ENCODE results near the gene TEX11.
"Not testable (repeated sequence)": the region's sequence is repeated elsewhere in the genome, so short reads cannot be mapped to it uniquely, and the experiment has no call there.

TEX11 gene

DNA sequence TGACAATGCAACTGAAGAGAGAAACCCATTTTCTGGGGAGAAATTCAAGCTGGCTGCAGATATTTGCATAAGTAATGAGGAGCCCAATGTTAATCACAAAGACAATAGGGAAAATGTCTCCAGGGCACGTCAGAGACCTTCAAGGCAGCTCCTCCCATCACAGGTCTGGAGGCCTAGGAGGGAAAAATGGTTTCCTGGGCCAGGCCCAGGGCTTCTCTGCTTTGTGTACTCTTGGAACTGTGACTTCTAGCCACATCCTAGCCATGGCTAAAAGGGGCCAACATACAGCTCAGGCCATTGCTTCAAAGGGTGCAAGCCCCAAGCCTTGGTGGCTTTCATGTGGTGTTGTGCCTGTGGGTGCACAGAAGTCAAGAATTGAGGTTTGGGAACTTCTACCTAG, 321.4 kb downstream of the TEX11 start:
- not testable (repeated sequence) for DNase-seq

DNA sequence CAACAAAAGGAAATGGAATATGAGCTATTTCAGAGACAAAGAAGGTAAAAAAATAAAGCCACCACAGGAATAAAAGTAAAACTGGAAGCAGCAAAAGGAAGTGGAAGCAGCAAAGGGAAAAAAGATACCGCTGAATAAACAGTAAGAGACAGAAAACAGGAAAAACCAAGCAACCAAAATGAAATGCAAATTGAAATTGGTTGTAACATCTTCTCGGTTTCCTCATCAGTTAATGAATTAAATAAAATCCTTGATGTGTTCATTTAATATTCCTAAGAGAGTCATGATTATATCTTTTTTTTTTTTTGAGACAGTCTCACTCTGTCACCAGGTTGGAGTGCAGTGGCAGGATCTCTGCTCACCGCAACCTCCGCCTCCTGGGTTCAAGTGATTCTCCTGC, 331.1 kb downstream of the TEX11 start:
- no peak for DNase-seq

DNA sequence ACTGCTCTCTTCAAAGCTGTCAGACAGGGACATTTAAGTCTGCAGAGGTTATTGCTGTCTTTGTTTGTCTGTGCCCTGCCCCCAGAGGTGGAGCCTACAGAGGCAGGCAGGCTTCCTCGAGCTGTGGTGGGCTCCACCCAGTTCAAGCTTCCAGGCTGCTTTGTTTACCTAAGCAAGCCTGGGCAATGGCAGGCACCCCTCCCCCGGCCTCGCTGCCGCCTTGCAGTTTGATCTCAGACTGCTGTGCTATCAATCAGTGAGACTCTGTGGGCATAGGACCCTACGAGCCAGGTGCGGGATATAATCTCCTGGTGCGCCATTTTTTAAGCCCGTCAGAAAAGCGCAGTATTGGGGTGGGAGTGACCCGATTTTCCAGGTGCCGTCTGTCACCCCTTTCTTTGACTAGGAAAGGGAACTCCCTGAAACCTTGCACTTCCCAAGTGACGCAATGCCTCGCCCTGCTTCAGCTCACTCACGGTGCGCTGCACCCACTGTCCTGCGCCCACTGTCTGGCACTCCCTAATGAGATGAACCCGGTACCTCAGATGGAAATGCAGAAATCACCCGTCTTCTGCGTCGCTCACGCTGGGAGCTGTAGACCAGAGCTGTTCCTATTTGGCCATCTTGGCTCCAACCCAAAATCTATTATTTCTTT, 338.5 kb downstream of the TEX11 start:
- not testable (repeated sequence) for DNase-seq

DNA sequence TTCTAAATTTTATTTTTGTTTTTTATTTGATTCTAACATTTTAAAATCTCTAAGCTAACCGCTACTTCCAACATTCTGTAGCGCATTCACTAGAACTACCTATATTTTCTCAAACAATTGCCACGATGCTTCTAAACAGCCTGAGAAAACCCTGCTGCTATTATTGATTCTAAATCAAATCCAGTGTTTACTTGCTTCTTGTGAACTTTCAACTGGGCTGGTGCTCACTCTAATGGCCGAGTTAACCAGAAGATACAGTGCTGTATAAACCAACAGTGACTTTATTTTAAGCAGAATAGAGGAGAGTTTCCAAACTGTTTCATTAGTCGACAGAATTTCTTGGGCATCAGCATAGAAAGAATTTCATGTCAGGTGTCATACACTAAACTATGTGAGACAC, 353.6 kb downstream of the TEX11 start:
- no peak for DNase-seq

DNA sequence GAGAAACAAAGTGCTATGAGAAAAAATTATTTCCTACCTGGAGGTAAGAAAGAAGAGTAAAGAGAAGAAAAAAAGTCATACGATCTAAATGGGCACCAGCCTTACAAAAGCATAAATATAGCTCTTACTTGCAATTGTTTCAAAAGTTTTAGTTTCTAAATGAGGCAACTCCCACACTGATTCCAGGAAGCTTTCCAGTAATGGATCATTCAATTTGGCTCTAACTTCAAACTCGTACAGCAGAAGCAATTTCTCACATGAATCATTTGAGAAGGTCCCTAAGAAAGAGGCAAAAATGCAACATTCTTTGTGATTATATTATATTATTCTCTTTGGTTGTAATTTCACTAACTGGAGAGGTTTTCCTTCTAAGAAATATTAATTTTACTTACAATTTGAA, 354.0 kb downstream of the TEX11 start:
- DNase-seq, result no peak

DNA sequence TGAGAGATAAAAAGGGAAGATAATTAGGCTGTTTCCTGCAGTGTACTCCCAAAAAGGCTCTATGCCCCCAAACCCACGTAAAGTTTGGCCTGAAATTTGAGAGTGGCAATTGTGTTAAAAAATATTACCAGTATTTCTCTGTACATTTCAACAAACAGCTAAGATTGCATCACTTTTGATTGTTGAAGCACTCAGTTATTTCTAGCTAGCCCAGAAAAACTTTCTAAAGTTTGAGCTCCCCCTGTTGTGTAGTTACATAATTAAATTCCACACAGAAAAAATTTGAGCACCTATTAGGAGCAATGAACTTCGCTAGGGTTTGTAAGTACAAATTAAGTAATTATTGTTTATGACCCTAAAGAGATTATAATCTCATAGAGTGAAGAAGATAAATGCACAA, 354.4 kb downstream of the TEX11 start:
- DNase-seq, result peak; percentile 0

DNA sequence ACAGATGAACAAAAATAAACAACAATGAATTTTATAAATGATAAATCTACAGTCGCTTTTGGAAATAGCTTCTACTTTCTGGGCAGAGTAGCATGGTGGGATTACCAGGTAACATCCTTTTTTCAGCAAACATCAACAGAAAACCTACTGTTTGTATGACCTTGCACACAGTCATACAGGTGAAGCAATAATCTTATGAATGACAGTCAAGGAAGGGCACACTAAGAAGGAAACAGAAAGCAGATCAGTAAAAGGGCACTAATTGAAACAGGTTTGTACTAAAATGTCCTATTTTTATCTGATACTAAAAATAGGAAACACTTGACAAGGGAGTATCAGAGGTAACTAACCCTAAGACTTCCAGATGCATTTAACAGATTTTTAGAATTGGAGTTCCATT, 355.0 kb downstream of the TEX11 start:
- no peak for DNase-seq

DNA sequence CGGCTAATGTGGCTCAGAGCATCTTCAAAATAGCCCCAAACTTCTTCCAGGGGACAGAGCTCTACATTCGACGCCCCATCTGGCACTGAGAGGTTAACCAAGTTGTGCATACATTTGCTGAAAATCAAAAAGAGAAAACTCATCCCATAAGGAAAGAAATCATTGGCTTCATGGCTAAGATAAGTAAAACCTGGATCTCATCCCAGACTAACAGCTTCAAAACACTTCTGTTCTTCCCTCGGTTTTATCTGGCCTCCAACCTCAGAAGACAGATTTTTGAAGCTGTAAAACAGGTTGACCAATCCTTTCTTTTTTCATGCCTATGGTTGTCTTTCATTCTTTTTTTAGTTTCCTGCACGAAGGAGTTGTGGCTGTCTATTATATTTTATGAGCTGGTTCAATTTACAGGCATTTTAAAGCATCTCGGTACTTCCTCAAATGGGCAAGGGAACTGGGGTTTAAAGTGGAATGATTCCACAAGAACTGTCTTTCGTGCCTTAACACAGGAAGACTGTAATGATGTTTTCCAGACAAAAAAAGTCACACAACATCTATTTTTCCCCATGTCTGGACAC, 356.3 kb downstream of the TEX11 start:
- DNase-seq, result no peak

DNA sequence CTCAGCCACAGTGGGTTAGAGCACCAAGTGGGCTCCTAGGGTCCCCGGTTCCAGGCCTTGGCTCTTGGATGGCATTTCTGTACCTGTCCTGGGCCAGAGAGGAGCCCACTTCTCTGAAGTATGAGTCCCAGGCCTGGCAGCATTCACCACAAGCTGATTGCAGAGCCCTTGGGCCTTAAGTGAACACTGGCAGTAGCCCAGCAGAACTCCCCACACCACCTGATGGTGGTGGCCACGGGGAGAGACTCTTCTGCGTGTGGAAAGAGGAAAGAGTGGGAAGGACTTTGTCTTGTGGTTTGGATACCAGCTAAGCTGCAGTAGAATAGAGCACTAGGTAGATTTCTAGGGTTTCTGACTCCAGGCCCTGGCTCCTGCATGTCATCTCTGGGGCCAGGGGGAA, 359.1 kb downstream of the TEX11 start:
- DNase-seq, result no peak

DNA sequence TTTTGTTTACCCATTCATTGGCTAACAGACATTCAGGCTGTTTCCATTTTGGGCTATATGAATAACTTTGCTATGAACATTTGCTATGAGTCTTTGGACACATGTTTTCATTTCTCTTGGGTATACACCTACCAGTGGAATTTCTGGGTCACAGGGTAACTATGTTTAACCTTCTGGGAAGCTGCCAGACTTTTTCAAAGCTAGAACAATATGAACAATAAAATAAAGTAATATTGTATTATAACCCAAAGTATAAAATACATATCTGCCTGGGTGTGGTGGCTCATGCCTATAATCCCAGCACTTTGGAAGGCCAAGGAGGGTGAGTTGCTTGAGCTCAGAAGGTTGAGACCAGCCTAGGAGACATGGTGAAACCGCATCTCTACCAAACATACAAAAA, 373.3 kb downstream of the TEX11 start:
- DNase-seq, result no peak

DNA sequence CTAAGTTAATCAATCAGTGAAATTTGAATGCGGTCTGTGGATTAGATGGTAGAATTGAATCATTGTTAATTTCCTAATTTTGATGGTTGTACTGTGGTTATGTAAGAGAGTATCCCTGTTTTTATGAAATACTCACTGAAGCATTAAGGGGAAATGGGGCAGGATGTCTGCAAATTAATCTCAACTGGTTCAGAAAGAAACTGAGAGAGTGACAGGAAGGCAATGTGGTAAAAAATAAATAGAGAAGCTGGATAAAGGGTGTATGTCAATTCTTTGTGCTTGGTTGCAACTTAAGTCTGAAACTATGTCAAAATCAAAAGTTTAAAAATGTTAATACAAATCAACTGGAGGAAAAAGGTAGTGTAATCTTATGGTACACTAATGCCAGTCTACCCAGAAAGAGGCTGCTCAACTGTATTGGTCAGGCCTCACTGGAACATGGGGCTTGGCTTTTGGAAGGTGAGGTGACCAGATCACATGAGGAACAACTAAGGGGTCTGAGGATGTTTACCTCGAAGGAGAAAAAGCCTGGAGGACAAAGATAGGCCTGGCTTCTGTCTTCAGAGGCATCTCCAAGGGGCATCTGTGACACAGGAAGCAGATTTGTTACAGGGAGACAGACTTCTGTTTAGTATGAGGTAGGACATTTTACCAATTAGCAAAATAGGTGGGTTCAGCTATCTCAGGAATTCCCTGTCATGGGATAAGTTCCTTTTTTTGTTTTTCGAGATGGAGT, 380.7 kb downstream of the TEX11 start:
- DNase-seq, result no peak

DNA sequence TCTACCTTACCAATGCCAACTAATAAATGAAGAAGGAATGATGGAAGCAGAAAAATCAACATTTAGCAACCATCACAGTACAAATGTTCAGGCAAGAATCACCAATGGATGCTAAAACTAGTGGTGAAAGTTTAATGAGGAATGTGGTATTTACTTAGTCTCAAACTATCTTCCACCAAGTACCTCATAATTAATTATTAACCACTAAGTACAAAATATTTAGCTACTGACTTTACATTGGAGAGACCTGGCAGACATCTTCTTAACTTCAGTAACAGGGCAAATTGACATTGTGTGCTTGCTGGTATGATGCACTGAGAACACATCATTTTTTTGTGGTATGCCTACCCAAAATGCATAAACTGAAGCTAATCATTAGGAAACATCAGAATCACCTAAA, 381.5 kb downstream of the TEX11 start:
- DNase-seq, result no peak

DNA sequence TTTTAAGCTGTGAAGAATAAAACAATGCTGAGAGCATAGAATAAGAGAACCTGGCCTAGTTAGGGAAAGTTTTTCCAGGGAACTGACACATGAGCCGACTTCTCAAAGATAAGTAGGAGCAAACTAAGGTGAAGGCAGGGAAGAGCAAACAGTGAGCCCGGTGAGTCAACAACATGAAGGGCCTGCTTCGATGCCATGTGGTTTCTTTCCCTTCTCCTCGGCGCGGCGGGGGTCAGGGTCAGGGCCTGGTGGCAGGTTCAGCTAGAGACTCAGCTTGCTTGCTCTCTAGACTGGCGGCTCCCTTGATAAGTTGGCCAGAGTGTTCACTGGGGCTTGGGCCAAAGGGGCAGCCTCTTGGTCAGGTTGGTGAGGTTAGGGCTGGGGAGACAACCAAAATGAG, 382.8 kb downstream of the TEX11 start:
- DNase-seq, result no peak

DNA sequence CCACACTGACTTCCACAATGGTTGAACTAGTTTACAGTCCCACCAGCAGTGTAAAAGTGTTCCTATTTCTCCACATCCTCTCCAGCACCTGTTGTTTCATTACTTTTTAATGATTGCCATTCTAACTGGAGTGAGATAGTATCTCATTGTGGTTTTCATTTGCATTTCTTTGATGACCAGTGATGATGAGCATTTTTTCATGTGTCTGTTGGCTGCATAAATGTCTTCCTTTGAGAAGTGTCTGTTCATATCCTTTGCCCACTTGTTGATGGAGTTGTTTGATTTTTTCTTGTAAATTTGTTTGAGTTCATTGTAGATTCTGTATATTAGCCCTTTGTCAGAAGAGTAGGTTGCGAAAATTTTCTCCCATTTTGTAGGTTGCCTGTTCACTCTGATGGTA, 392.8 kb downstream of the TEX11 start:
- not testable (repeated sequence) for DNase-seq

DNA sequence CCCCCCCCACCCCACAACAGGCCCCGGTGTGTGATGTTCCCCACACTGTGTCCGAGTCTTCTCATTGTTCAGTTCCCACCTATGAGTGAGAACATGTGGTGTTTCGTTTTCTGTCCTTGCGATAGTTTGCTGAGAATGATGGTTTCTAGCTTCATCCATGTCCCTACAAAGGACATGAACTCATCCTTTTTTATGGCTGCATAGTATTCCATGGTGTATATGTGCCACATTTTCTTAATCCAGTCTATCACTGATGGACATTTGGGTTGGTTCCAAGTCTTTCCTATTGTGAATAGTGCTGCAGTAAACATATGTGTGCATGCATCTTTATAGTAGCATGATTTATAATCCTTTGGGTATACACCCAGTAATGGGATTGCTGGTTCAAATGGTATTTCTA, 393.2 kb downstream of the TEX11 start:
- not testable (repeated sequence) for DNase-seq

DNA sequence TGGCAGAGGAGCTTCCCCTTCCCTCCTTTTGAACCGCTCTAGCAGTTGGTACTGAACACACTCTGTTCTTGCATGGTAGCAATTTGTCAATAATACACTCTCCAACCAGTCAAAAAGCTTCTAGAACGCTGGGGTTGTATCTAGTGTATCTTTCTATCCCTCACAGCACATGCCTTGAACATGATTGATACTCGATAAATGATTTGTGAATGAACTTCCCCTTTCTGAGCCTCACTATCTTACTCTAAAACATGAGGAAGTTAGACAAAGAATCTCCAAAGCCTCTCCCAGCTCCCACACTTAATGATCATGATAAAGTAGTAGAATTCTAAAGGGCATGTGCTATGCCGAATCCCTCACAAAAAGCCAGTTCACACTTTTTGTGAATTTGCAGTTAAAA, 399.4 kb downstream of the TEX11 start:
- no peak for DNase-seq

DNA sequence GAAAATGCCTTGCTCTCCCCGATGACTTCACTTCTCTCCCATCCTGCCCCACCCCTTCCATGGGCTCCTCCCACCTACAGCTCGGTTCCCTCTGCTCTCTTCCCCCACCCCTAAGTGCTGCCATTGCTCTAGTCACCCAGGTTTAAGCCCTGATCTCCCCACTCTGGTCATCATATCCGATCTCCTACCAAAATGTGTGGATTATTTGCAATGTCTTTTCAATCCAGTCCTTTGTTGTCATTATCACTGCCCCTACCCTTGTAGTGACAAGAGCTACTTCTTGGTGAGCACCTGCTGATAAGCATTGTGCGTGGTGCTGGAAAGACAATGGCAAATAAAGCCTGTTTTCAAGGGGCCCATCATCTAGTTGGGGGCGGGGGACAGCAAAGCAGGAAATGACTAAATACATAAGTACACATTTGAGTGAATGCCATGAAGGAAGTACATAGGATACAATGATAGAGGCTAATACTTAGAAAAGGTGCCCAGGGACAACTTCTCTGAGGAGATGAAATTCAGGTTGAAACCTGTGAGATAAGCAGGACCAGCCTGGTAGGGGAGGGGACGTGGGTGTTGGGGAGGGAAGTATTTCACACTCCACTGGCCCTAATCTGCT, 400.1 kb downstream of the TEX11 start:
- DNase-seq, result no peak

DNA sequence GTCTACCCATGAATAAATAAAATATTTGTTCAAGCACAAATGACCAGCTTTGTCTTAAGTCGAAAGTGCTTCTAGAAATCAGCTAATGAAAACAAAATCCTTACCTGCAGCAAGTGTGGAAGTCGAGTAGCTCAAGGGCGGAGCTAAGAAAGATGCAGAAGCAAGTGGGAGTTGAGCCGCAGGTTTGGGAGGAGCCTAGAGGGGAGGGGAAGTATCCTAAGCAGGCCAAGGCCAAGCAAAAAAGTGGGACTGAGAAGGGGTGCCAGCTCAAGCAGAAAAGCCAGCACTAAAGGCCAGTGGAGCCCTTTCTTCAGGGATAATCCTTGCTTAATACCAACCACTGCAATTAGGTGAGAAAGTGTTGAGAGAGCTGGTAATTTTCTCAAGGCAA, 403.1 kb downstream of the TEX11 start:
- DNase-seq, result no peak

DNA sequence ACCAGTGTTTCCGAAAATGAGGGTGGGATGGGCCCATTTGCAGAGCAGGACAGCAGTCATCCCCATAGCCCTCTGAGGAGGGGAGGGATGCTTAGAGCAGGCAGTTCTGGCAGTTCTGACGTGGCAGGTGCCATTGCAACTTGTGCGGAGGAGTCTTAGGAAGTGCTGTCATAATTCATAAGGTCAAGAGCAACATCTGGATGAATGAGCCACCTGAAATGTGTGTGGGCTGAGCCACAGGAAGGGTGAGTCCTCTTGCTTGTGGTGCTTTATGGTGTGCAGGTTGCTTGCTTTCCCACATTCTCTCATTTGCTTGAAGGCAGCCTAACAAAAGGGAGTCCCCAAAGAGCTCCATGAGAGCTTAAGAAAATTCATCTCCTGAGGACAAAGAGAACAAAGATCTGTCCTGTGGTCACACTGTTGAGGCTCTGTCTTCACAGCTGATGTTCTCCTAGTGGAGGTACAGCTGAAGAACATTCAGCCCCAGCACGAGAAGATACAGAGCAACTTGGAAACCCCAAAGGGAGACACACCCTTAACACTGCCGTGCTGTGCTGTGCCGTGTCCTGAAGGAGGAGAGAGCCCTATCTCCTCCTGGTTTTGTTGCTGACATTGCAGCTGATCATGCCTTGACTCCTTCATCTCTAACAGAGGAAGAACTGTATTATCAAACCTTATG, 403.6 kb downstream of the TEX11 start:
- DNase-seq, result no peak

DNA sequence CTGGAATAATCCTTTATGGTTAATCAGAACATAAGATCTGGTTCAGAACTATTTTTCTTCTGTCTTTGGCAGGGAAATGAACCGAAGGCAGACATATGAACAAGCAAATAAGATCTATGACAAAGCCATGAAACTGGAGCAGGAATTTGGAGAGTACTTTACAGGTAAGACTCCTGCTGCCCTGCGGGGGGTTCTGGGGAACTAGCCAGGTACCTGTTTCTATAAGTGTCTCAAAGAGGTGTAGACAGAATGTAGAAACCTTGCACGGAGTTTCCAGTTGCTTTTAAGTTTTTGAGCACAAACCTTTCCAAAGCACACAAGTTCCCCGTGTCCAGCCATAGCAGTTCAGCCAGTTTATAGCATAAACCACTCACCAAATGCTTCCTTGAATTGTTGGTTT, 407.7 kb downstream of the TEX11 start:
- no peak for DNase-seq

DNA sequence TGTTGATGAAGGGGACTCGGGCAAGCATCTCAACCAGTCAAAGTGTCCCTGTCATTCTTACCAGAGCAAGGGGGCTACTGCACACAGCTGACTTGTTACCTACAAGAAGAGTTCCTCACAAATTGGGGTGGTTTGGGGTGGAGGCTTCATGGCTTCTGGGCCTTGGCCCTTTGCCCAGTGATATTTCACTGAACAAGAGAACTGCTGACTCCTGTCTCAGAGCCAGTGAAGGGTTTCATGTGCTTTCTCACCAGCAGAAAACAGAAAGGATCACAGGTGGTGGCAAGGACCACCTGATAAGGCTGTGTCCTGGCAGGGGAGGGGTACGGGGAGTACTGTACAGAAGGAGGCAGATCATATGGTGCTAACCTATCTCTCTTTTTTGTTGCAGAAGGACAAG, 410.4 kb downstream of the TEX11 start:
- no peak for DNase-seq

DNA sequence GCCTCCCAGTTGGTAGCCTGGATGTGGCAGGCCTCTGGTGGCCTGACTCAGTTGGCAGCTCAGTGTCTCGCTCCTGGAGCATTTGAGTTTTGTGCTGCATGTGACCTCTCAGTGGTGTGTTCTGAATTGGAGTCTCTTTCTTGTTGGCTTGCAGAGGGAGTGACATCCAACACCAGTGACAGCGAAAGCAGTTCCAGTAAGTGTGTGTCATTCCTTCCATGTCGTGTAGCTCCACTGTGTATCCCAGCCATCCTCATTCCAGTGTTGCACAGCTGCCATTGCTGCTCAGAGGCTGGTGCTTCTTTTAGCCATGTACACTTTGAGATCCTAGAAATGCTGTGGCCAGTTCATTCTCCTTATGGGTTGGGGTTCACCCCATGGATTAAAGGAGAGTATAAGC, 411.5 kb downstream of the TEX11 start:
- no peak for DNase-seq

DNA sequence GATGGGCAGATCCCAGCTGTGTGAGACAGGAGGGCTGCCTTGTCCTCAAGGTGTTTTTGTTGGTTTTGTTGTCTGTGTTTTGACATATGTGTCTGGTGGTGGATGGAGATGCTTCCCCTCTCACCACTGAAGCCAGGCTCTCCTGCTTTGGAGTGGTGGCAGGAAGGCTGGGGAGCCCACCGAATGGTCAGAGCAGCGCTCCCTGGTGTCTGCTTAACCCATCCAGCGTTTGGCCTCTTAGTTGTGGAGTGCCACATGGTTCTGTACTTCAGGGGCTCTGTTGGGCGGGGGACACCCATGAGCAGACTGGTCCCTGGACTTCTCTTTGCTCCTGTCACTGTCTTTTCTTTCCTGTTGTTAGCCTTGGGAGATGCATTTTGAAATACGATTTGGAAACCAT, 412.0 kb downstream of the TEX11 start:
- no peak for DNase-seq
